ENCODE results near the gene C5AR2.
"Not testable (repeated sequence)": the region's sequence is repeated elsewhere in the genome, so short reads cannot be mapped to it uniquely, and the experiment has no call there.

C5AR2 gene

DNA sequence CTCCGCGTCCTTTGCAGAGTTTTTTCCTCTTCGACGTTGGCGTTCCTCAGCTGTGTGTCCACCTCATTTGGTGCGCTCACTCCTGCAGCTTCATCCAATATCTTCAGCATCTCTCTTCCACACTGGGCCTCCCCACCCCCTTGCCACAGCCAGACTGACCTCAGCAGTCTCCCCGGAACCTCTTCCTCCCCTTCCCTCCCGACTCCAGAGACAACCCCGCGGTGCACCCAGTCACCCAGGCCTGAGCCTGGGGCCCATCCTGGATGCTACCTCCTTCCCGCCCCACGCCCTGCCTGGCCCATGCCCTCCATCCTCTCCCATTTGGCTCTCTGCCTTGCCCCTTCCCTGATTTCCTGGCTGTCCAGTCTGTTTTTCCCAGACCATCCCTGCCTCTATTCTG, 8.1 kb upstream of the C5AR2 start:
- DNase-seq (ENCODE audit: low read depth) = no peak

DNA sequence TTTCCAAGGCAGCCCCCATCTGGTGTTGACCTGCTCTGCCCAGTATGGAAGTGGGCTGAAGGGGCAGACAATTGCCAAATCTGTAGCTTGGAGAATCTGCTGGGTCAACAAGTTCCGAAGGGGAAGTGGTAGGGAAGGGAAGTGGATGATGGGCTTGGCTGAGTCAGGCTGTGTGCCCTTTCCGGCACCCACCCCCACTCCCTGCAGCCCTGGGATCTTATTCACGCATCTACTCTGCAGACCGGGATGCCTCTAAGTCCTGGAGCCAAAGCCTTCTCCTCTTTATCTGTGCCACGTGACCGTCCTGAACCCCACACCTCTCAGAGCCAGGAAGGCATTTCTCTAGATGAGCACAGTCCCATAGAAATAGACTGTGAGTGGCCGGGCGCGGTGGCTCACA, 7.5 kb upstream of the C5AR2 start:
- DNase-seq (ENCODE audit: low read depth) = no peak

- peak; percentile 37 for DNase-seq (ENCODE audit: low read depth)
These were observed 1.5 kb upstream of the C5AR2 start for GRCh38 chr19:47330466-47330869.

- no peak for DNase-seq (ENCODE audit: low read depth)
These were observed 485 bp upstream of the C5AR2 start for GRCh38 chr19:47331490-47331889.

GRCh38 chr19:47336765-47337718, 5.1 kb downstream of the C5AR2 start:
- DNase-seq (ENCODE audit: low read depth) = not testable (repeated sequence)

DNA sequence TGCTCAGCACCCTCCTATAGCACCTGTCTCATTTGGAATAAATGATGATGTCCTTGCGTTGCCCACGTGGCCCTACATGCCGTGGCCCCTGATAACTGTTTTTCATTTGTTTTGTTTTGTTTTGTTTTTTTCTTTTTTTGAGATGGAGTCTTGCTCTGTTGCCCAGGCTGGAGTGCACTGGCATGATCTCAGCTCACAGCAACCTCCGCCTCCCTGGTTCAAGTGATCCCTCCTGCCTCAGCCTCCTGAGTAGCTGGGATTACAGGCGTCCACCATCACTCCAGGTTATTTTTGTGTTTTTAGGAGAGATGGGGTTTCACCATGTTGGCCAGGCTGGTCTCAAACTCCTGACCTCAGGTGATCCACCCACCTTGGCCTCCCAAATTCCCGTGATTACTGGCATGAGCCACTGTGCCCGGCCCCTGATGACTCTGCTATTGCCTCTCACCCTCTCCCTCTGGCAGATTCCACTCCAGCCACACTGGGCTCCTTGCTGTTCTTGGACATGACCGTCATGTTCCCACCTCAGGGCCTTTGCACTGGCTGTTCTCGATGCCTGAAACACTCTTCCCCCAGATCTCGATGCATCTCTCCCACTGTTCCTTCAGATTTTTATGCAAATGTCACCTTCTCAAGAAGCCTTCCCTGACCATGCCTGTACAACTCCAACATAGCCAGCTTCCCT, 7.4 kb downstream of the C5AR2 start:
- DNase-seq (ENCODE audit: low read depth) = no peak

DNA sequence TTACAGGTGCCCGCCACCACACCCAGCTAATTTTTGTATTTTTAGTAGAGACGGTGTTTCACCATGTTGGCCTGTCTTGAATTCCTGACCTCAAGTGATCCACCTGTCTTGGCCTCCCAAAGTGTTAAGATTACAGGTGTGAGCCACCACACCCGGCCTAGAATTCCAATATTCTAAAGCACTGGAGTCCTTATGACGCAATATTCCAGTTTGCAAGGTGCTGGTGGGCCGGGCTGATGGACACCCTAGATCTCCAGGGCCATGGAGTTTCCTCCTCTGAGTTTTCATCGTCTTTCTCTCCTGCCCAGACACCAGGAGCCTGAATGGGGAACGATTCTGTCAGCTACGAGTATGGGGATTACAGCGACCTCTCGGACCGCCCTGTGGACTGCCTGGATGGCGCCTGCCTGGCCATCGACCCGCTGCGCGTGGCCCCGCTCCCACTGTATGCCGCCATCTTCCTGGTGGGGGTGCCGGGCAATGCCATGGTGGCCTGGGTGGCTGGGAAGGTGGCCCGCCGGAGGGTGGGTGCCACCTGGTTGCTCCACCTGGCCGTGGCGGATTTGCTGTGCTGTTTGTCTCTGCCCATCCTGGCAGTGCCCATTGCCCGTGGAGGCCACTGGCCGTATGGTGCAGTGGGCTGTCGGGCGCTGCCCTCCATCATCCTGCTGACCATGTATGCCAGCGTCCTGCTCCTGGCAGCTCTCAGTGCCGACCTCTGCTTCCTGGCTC, 8.7 kb downstream of the C5AR2 start:
- no peak for DNase-seq (ENCODE audit: low read depth)

GRCh38 chr19:47341734-47342133, 9.8 kb downstream of the C5AR2 start:
- DNase-seq (ENCODE audit: low read depth) = no peak

DNA sequence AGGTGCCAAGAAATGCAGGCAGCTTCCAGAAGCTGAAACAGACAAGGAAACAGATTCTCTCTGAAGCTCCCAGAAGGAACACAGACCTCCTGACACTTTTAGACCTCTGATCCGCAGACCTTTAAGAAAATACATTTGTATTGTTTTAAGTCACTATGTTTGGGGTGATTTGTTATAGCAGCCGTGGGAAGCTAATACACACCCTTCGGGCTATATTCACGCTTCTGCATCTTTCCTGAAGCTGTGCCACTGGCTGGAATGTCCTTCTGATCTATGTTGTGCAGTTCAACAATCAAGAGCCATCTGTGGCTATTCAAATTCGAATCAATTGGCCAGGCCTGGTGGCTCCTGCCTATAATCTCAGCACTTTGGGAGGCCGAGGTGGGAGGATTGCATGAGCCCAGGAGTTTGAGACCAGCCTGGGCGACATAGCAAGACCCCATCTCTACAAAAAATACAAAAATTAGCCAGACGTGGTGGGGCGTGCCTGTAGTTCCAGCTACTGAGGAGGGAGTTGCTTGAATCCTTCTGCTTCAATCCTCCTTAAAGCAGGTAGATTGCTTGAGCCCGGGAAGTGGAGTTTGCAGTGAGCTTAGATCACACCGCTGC, 11.3 kb downstream of the C5AR2 start:
- DNase-seq (ENCODE audit: low read depth) = no peak

DNA sequence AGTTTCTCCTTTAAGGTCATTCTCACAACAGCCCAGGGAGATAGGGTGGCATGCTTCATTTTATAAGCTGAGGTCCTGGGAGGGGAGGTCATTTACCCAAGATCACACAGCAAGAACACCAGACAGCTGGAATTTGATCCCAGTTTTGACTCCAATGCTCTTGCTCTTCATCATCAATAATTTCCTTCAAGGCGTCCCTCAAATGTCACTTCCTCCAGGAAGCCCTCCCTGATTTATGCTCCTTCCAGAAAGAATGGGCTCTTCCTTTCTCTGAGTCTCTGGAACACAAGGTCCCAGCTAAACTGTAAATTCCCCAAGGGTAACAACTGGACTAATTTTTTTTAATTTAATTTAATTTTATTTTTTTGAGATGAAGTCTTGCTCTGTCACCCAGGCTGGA, 12.4 kb downstream of the C5AR2 start:
- DNase-seq (ENCODE audit: low read depth) = no peak

DNA sequence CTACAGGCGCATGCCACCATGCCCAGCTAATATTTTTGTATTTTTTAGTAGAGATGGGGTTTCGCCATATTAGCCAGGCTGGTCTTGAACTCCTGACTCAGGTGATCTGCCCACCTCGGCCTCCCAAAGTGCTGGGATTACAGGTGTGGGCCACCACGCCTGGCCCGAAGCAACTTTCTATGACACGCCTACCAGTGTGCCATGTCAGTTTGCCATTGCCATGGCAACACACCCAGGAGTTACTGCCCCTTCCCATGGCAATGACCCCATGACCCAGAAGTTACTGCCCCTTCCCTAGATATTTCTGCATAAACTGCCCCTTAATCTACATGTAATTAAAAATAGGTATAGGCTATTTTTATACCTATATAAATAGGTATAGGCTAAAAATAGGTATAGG, 14.0 kb downstream of the C5AR2 start:
- DNase-seq (ENCODE audit: low read depth) = not testable (repeated sequence)

- peak; percentile 97 for DNase-seq (ENCODE audit: low read depth)
These were observed 17.1 kb downstream of the C5AR2 start, which contains the start of gene DHX34 for GRCh38 chr19:47348819-47349795. Gene DHX34 (plus strand): TSS chr19:47349315. CDS start chr19:47353031, 3,716 bp downstream.

GRCh38 chr19:47350630-47351029, 18.7 kb downstream of the C5AR2 start:
- peak; percentile 7 for DNase-seq (ENCODE audit: low read depth)

DNA sequence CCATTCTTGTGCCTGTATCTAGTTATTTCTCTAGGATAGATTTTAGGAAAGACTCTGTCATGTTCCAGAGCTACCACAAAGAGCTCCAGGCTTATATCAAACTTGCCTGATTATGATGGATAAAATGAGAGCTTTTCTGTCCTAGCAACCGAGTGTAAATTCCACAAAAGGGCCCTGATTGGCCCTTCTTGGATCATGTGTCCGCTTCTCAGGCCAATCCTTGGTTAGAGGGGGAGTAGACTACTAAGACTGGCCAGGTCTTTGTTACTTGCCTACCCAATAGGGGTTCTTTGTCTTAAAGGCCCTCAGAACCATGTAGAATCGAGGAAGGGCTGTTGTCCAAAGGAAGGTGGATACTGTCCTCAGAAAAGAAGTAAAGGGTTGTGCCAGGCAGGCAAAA, 19.6 kb downstream of the C5AR2 start:
- peak; percentile 73 for DNase-seq (ENCODE audit: low read depth)

DNA sequence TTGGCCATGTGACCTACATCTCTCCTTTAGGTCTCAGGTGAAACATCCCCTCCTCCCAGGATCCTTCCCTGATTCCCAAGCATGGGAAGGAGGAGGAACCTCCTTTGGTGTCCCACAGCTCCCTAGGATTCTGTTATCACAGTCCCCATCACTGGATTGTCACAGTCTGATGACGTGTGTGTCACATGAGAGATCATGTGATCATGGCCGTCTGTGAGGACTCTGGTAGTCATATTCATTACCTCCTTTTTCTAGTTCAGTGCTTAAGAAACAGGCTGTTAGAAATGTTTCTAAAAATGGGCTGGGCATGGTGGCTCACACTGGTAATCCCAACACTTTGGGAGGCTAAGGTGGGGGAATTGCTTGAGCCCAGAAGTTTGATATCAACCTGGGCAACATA, 20.1 kb downstream of the C5AR2 start:
- no peak for DNase-seq (ENCODE audit: low read depth)

DNA sequence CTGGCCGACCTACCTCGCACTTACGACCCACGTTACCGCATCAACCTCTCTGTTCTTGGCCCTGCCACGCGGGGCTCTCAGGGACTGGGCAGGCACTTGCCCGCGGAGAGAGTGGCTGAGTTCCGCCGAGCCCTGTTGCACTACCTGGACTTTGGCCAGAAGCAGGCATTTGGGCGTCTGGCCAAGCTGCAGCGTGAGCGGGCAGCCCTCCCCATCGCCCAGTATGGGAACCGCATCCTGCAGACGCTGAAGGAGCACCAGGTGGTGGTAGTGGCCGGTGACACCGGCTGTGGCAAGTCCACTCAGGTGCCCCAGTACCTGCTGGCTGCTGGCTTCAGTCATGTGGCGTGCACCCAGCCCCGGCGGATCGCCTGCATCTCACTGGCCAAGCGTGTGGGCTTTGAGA, 21.3 kb downstream of the C5AR2 start:
- no peak for DNase-seq (ENCODE audit: low read depth)

GRCh38 chr19:47356900-47357299, 24.9 kb downstream of the C5AR2 start:
- no peak for DNase-seq (ENCODE audit: low read depth)

GRCh38 chr19:47357788-47358680, 26.1 kb downstream of the C5AR2 start:
- no peak for DNase-seq (ENCODE audit: low read depth)

DNA sequence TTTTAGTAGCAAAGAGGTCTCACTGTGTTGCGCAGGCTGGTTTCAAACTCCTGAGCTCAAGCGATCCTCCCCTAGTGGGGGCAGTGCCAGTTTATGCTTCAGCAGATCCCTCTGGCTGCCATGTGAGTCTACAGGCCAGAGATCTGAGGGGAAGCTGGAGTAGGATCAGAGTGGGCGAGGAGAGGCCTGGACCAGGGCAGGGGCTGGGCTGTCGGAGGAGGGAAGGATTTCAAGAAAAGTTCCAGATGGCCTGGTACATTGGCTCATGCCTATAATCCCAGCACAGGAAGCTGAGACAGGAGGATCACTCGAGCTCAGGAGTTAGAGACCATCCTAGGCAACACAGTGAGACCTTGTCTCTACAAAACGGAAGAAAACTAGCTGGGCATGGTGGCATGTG, 27.0 kb downstream of the C5AR2 start:
- peak; percentile 19 for DNase-seq (ENCODE audit: low read depth)

- DNase-seq (ENCODE audit: low read depth) = no peak
These were observed 30.3 kb downstream of the C5AR2 start for GRCh38 chr19:47362321-47362720.
